ENCODE data around the gene JMJD8. TPM values are rescaled to one million over a fixed set of nuclear protein-coding genes. Genes with fewer than 3 reads are reported as not detected.

Gene JMJD8
- total and polyA plus RNA-seq, 5 experiments from 2014 or later = 31.7 to 62.8 (median 41.2) TPM

- H3K4me3 Mint-ChIP-seq = peak overlapping the region; percentile 18 to 79 (median 61)
- DNase-seq (peak in 2 of 10 donors; percentile 52 to 66), ATAC-seq (peak; percentile 21 to 38)
- POLR2A ChIA-PET = interaction anchor here (1.0 to 23.0 kb wide), 8 partner anchors 7 to 91 kb away, joined by 3 to 411 read pairs (median 10); partner anchors contain the start of genes ANTKMT, CCDC78, CIAO3 and HAGHL
- H3K27ac Mint-ChIP-seq = peak overlapping the region in 2 of 10 donors; percentile 11 to 62
- H3K27me3 Mint-ChIP-seq = no peaks in the 10 kb centered on the region
- peaks cover 9 to 19% (median 14%) of the 10 kb centered on the region in 4 donors for H3K4me1 Mint-ChIP-seq
- H3K36me3 Mint-ChIP-seq = peaks cover 0 to 2% (median 0%) of the 10 kb centered on the region in 3 donors
- no peaks in the 10 kb centered on the region for H3K9me3 Mint-ChIP-seq
These were observed 43.3 kb upstream of the JMJD8 start for GRCh38 chr16:727291-727977.

- POLR2A ChIA-PET = interaction anchor here (1.0 to 23.0 kb wide), 8 partner anchors 8 to 90 kb away, joined by 3 to 411 read pairs (median 6); partner anchors contain the start of genes ANTKMT, CCDC78, CIAO3 and HAGHL
- Mint-ChIP-seq H3K27ac (peak within 1 kb of the TSS in 7 of 10 donors; percentile 35 to 79 (median 76)), H3K4me3 (peak within 1 kb of the TSS; percentile 66 to 82 (median 76)), H3K27me3 (no peaks in the 10 kb centered on the region), H3K9me3 (no peaks in the 10 kb centered on the region), H3K4me1 (peaks cover 14 to 25% (median 17%) of the 10 kb centered on the region in 4 donors), H3K36me3 (no peaks in the 10 kb centered on the region)
- ATAC-seq (peak; percentile 20 to 39), DNase-seq (peak in 9 of 10 donors; percentile 49 to 80 (median 65))
These were observed 42.5 kb upstream of the JMJD8 start, which contains the start of the genes CCDC78 and HAGHL for GRCh38 chr16:726438-727290. Gene CCDC78, minus strand, starts transcription at chr16:726443. Its CDS starts 76 bp downstream, at chr16:726367. Gene HAGHL, plus strand, starts transcription at chr16:727106. Its CDS starts 404 bp downstream, at chr16:727510.

- peak overlapping the region in 9 of 10 donors; percentile 29 to 82 (median 76) for H3K4me3 Mint-ChIP-seq
- peak overlapping the region in 3 of 10 donors; percentile 43 to 79 (median 78) for H3K27ac Mint-ChIP-seq
These were observed 42.0 kb upstream of the JMJD8 start for GRCh38 chr16:726188-726437.

GRCh38 chr16:725463-726187, 41.5 kb upstream of the JMJD8 start:
- POLR2A ChIA-PET = interaction anchor here (1.2 to 23.0 kb wide), 6 partner anchors 9 to 46 kb away, joined by 3 to 411 read pairs (median 28); partner anchors contain the start of genes ANTKMT, CCDC78, CIAO3 and HAGHL
- Mint-ChIP-seq H3K9me3 (no peaks in the 10 kb centered on the region), H3K27me3 (no peaks in the 10 kb centered on the region), H3K4me3 (peak overlapping the region in 7 of 10 donors; percentile 3 to 66 (median 52)), H3K36me3 (no peaks in the 10 kb centered on the region), H3K4me1 (peaks cover 14 to 25% (median 17%) of the 10 kb centered on the region in 4 donors), H3K27ac (peak overlapping the region in 7 of 10 donors; percentile 4 to 79 (median 52))
- ATAC-seq (no peak), DNase-seq (no peak)

More at GRCh38 chr16:726188-726437, 42.0 kb upstream of the JMJD8 start:
- Mint-ChIP-seq H3K9me3 (no peaks in the 10 kb centered on the region), H3K36me3 (no peaks in the 10 kb centered on the region), H3K27me3 (no peaks in the 10 kb centered on the region), H3K4me1 (peaks cover 14 to 25% (median 17%) of the 10 kb centered on the region in 4 donors)
- DNase-seq = no peak
- POLR2A ChIA-PET = interaction anchor here (1.2 to 23.0 kb wide), 6 partner anchors 9 to 46 kb away, joined by 3 to 411 read pairs (median 28); partner anchors contain the start of genes ANTKMT, CCDC78, CIAO3 and HAGHL
- no peak for ATAC-seq

GRCh38 chr16:725041-725376, 40.9 kb upstream of the JMJD8 start:
- Mint-ChIP-seq H3K4me3 (peak overlapping the region in 2 of 10 donors; percentile 30 to 34), H3K27ac (peak overlapping the region in 6 of 10 donors; percentile 22 to 79 (median 38)), H3K9me3 (no peaks in the 10 kb centered on the region), H3K27me3 (no peaks in the 10 kb centered on the region), H3K4me1 (peaks cover 17 to 30% (median 21%) of the 10 kb centered on the region in 4 donors), H3K36me3 (no peaks in the 10 kb centered on the region)
- ATAC-seq (no peak), DNase-seq (no peak)
- POLR2A ChIA-PET = interaction anchor here (1.2 to 23.0 kb wide), 6 partner anchors 8 to 45 kb away, joined by 3 to 411 read pairs (median 28); partner anchors contain the start of genes ANTKMT, CCDC78, CIAO3 and HAGHL

- DNase-seq = no peak
- Mint-ChIP-seq H3K4me3 (no peak overlapping the region), H3K27ac (peak overlapping the region in 4 of 10 donors; percentile 34 to 79 (median 57)), H3K36me3 (no peaks in the 10 kb centered on the region), H3K4me1 (peaks cover 17 to 36% (median 26%) of the 10 kb centered on the region in 4 donors), H3K9me3 (no peaks in the 10 kb centered on the region), H3K27me3 (no peaks in the 10 kb centered on the region)
- ATAC-seq = no peak
- POLR2A ChIA-PET = interaction anchor here (0.9 to 23.0 kb wide), 7 partner anchors 8 to 88 kb away, joined by 3 to 411 read pairs (median 5); partner anchors contain the start of genes ANTKMT, CCDC78, CIAO3 and HAGHL
These were observed 40.3 kb upstream of the JMJD8 start for GRCh38 chr16:724188-725040.

DNA sequence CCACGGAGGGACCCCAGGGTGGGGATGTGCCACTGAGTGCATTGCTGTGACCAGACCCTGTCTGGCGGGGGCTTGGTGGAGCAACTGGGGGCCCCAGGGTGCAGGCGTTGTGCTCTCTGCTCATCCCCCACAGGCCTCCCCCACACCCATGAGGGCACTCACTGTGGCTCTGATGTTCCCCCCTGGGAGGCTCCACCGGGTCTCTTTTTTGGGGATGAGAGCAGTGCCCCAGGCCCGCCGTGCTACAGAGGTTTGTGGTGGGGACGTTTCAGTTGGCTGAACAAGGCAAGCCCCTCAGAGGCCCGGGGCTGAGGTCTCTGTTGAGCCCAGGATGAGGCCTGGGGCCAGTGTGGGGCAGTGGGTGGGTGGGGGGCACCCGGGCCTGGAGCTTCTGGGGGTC, 39.6 kb upstream of the JMJD8 start:
- peak overlapping the region in 5 of 10 donors; percentile 17 to 66 (median 39) for H3K27ac Mint-ChIP-seq
- DNase-seq (no peak), ATAC-seq (no peak)
- H3K9me3 Mint-ChIP-seq = no peaks in the 10 kb centered on the region
- peak overlapping the region in 4 of 10 donors; percentile 36 to 48 (median 40) for H3K4me3 Mint-ChIP-seq
- H3K36me3 Mint-ChIP-seq = no peaks in the 10 kb centered on the region
- POLR2A ChIA-PET = interaction anchor here (0.9 to 23.0 kb wide), 5 partner anchors 7 to 87 kb away, joined by 3 to 411 read pairs (median 16); partner anchors contain the start of genes ANTKMT, CCDC78, CIAO3 and HAGHL
- peaks cover 23 to 43% (median 33%) of the 10 kb centered on the region in 4 donors for H3K4me1 Mint-ChIP-seq
- no peaks in the 10 kb centered on the region for H3K27me3 Mint-ChIP-seq

- POLR2A ChIA-PET = interaction anchor here (1.4 to 23.0 kb wide), 6 partner anchors 6 to 63 kb away, joined by 3 to 411 read pairs (median 36); partner anchors contain the start of genes ANTKMT, CCDC78, CIAO3 and HAGHL
- Mint-ChIP-seq H3K27me3 (no peaks in the 10 kb centered on the region), H3K9me3 (no peaks in the 10 kb centered on the region), H3K27ac (peak overlapping the region in 9 of 10 donors; percentile 17 to 95 (median 80)), H3K4me3 (peak overlapping the region in 9 of 10 donors; percentile 44 to 83 (median 75)), H3K36me3 (no peaks in the 10 kb centered on the region), H3K4me1 (peaks cover 24 to 46% (median 38%) of the 10 kb centered on the region in 4 donors)
- DNase-seq (no peak), ATAC-seq (no peak)
These were observed 38.9 kb upstream of the JMJD8 start for GRCh38 chr16:722835-723633.

- POLR2A ChIA-PET = interaction anchor here (0.5 to 21.0 kb wide), 14 partner anchors 10 to 486 kb away, joined by 3 to 411 read pairs (median 4); partner anchors contain the start of genes CCDC78, CHTF18, CIAO3 and HAGHL
- ATAC-seq = peak; percentile 42 to 49
- Mint-ChIP-seq H3K9me3 (no peaks in the 10 kb centered on the region), H3K27ac (peak overlapping the region; percentile 26 to 95 (median 82)), H3K4me3 (peak overlapping the region; percentile 39 to 83 (median 78)), H3K4me1 (peaks cover 24 to 46% (median 38%) of the 10 kb centered on the region in 4 donors), H3K36me3 (no peaks in the 10 kb centered on the region), H3K27me3 (no peaks in the 10 kb centered on the region)
- peak in 6 of 10 donors; percentile 41 to 56 (median 49) for DNase-seq
These were observed 37.8 kb upstream of the JMJD8 start for GRCh38 chr16:721765-722540.

All from naive thymus-derived CD8-positive, alpha-beta T cell (primary cell).